Measurements from ENCODE around the gene CELF4.

The CELF4 gene

GRCh38 chr18:37545461-37546271 lies 19.9 kb downstream of the CELF4 start:
- DNase-seq: no peak

- no peak for DNase-seq
Observed at GRCh38 chr18:37544713-37545112, 20.9 kb downstream of the CELF4 start.

- DNase-seq: no peak
Observed at GRCh38 chr18:37544217-37544616, 21.4 kb downstream of the CELF4 start.

GRCh38 chr18:37543321-37543720 lies 22.3 kb downstream of the CELF4 start:
- no peak for DNase-seq

- no peak for DNase-seq
Observed at GRCh38 chr18:37541517-37541916, 24.1 kb downstream of the CELF4 start.

- DNase-seq: peak; percentile 18
Observed at GRCh38 chr18:37540424-37541138, 25.0 kb downstream of the CELF4 start.

- no peak for DNase-seq
Observed at GRCh38 chr18:37539236-37539635, 26.4 kb downstream of the CELF4 start.

- no peak for DNase-seq
Observed at GRCh38 chr18:37538526-37539205, 26.9 kb downstream of the CELF4 start.

- peak; percentile 86 for DNase-seq
Observed at GRCh38 chr18:37537868-37538525, 27.6 kb downstream of the CELF4 start.

- DNase-seq: no peak
Observed at GRCh38 chr18:37536656-37537055, 28.9 kb downstream of the CELF4 start.

- no peak for DNase-seq
Observed at GRCh38 chr18:37535968-37536367, 29.6 kb downstream of the CELF4 start.

- peak; percentile 44 for DNase-seq
Observed at GRCh38 chr18:37534627-37535026, 31.0 kb downstream of the CELF4 start.

GRCh38 chr18:37533647-37534584 lies 31.7 kb downstream of the CELF4 start:
- no peak for DNase-seq

- DNase-seq: no peak
Observed at GRCh38 chr18:37532917-37533316, 32.7 kb downstream of the CELF4 start.

- DNase-seq: no peak
Observed at GRCh38 chr18:37529863-37530262, 35.7 kb downstream of the CELF4 start.

- DNase-seq: no peak
Observed at GRCh38 chr18:37529296-37529695, 36.3 kb downstream of the CELF4 start.

- peak; percentile 31 for DNase-seq
Observed at GRCh38 chr18:37527395-37527794, 38.2 kb downstream of the CELF4 start.

- no peak for DNase-seq
Observed at GRCh38 chr18:37525262-37525585, 40.4 kb downstream of the CELF4 start.

GRCh38 chr18:37524498-37525261 lies 40.9 kb downstream of the CELF4 start:
- DNase-seq: no peak

GRCh38 chr18:37524139-37524497 lies 41.5 kb downstream of the CELF4 start:
- DNase-seq: no peak

Data from NCI-H510A treated with DMSO at 0.1 percent for 48 hours (cell line).